Trophoblast cell (in vitro differentiated cells and primary cell): ENCODE measurements around the gene ARSI.

ENCODE experiments used
- DNase-seq, 2 donors: peaks; one replicate each; pipeline ENCODE4 v3.0.0-alpha.2; 2016
- H2AFZ ChIP-seq: 2 replicates; pipeline ENCODE4 v1.6.1; 2013; ENCODE audit warnings: low read length, moderate library complexity, mild to moderate bottlenecking; ENCODE audit not compliant: insufficient read depth, poor library complexity
- H2AK5ac ChIP-seq: 2 replicates; pipeline ENCODE4 v1.6.1; 2013; ENCODE audit warnings: mild to moderate bottlenecking, low read length
- H2BK120ac ChIP-seq: 2 replicates; pipeline ENCODE4 v1.6.1; 2013; ENCODE audit warnings: low read length, mild to moderate bottlenecking, moderate library complexity; ENCODE audit not compliant: insufficient read depth, poor library complexity
- H2BK12ac ChIP-seq: 2 replicates; pipeline ENCODE4 v1.6.1; 2013; ENCODE audit warnings: mild to moderate bottlenecking, low read length, moderate library complexity
- H2BK5ac ChIP-seq: 2 replicates; pipeline ENCODE4 v1.6.1; 2013; ENCODE audit warnings: low read length, low read depth, moderate library complexity, mild to moderate bottlenecking; ENCODE audit not compliant: poor library complexity
- H3K14ac ChIP-seq: 2 replicates; pipeline ENCODE4 v1.6.1; 2013; ENCODE audit warnings: mild to moderate bottlenecking, low read length
- H3K18ac ChIP-seq: 2 replicates; pipeline ENCODE4 v1.6.1; 2013; ENCODE audit warnings: mild to moderate bottlenecking, low read length
- H3K23ac ChIP-seq: 2 replicates; pipeline ENCODE4 v1.6.1; 2013; ENCODE audit warnings: low read length
- H3K27ac ChIP-seq: 2 replicates; pipeline ENCODE4 v1.5.1; 2013; ENCODE audit warnings: low read depth, mild to moderate bottlenecking, inconsistent platforms, low read length, moderate library complexity
- H3K27me3 ChIP-seq: 2 replicates; pipeline ENCODE4 v1.6.1; 2013; ENCODE audit warnings: inconsistent platforms, mild to moderate bottlenecking, low read length, moderate library complexity; ENCODE audit not compliant: insufficient read depth
- H3K36me3 ChIP-seq, 2 experiments: 1 replicate in 1 of 2; 2 replicates in 1 of 2; pipeline ENCODE4 v1.6.1; 2013; ENCODE audit warnings: low read length in 2 of 2, mild to moderate bottlenecking in 2 of 2, moderate library complexity in 1 of 2; ENCODE audit not compliant: insufficient read depth in 2 of 2, control insufficient read depth in 1 of 2
- H3K4ac ChIP-seq: 2 replicates; pipeline ENCODE4 v1.6.1; 2013; ENCODE audit warnings: low read depth, mild to moderate bottlenecking, low read length, moderate library complexity
- H3K4me1 ChIP-seq, 2 experiments: 1 replicate in 1 of 2; 2 replicates in 1 of 2; pipeline ENCODE4 v1.6.1; 2013; ENCODE audit warnings: low read length in 2 of 2, mild to moderate bottlenecking in 2 of 2, moderate library complexity in 1 of 2; ENCODE audit not compliant: insufficient read depth in 2 of 2, control insufficient read depth in 1 of 2
- H3K4me2 ChIP-seq: 2 replicates; pipeline ENCODE4 v1.6.1; 2013; ENCODE audit warnings: inconsistent platforms, mild to moderate bottlenecking, low read length, moderate library complexity
- H3K4me3 ChIP-seq: 2 replicates; pipeline ENCODE4 v1.5.1; 2013; ENCODE audit warnings: mild to moderate bottlenecking, low read depth, low read length, inconsistent platforms
- H3K79me1 ChIP-seq: one replicate; pipeline ENCODE4 v1.6.1; 2013; ENCODE audit warnings: low read length
- H3K79me2 ChIP-seq: 2 replicates; pipeline ENCODE4 v1.6.1; 2013; ENCODE audit warnings: low read length, mild to moderate bottlenecking; ENCODE audit not compliant: control insufficient read depth, insufficient read depth, poor library complexity
- H3K9ac ChIP-seq: 2 replicates; pipeline ENCODE4 v1.6.1; 2013; ENCODE audit warnings: mild to moderate bottlenecking, low read length
- H3K9me3 ChIP-seq: 2 replicates; pipeline ENCODE4 v1.6.1; 2013; ENCODE audit warnings: low read depth, mild to moderate bottlenecking, control low read depth, inconsistent platforms, low read length; ENCODE audit not compliant: insufficient read depth
- H4K12ac ChIP-seq: 2 replicates; pipeline ENCODE4 v1.6.1; 2013; ENCODE audit warnings: low read depth, mild to moderate bottlenecking, low read length, moderate library complexity
- H4K8ac ChIP-seq: 2 replicates; pipeline ENCODE4 v1.6.1; 2013; ENCODE audit warnings: low read depth, mild to moderate bottlenecking, low read length, moderate library complexity
- H4K91ac ChIP-seq: one replicate; pipeline ENCODE4 v1.6.1; 2013; ENCODE audit warnings: low read depth, mild to moderate bottlenecking, low read length, moderate library complexity
- WGBS: extraction: QIAGEN DNeasy Blood & Tissue Kit; methylation state at CpG from one replicate; pipeline ENCODE4 v1.1.7; 2013; ENCODE audit warnings: missing lambda C conversion rate; ENCODE audit not compliant: insufficient read length, insufficient coverage; ENCODE audit errors: extremely low coverage; 5-methylcytosine and 5-hydroxymethylcytosine counted together

Gene ARSI

DNA sequence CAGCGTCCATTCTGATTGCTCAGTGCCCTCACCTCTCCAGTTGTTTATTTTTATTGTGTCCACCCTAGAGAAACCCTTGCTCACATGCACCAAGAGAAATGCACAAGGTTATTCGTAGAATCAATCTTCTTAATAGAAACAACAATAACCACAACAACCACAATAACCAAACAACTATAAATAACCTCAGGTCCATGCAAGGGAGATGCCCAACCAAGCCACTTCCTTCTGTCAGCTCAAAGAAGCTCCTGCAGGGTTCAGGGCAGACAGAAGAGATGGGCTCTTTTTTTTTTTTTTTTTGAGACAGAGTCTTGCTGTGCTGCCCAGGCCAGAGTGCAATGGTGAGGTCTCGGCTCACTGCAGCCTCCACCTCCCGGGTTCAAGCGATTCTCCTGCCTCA is 39.9 kb upstream of the ARSI start:
- Histone ChIP-seq H3K14ac (no peak overlapping the region), H3K4me2 (no peak overlapping the region), H3K27me3 (no peaks in the 10 kb centered on the region), H3K23ac (no peak overlapping the region), H3K18ac (no peak overlapping the region), H2AK5ac (no peak overlapping the region), H3K4ac (no peak overlapping the region), H2BK120ac (no peak overlapping the region), H3K79me1 (no peaks in the 10 kb centered on the region), H4K91ac (no peak overlapping the region), H3K79me2 (no peaks in the 10 kb centered on the region), H3K9ac (no peak overlapping the region), H4K8ac (no peak overlapping the region), H2AFZ (no peak overlapping the region), H3K27ac (no peak overlapping the region), H3K9me3 (no peaks in the 10 kb centered on the region), H2BK5ac (no peak overlapping the region), H4K12ac (no peak overlapping the region), H3K4me1 (no peaks in the 10 kb centered on the region), H3K4me3 (no peak overlapping the region), H2BK12ac (no peak overlapping the region), H3K36me3 (no peaks in the 10 kb centered on the region)
- DNase-seq, result no peak
- WGBS, result no CpG with 5 or more reads among the region's 5 CpGs

DNA sequence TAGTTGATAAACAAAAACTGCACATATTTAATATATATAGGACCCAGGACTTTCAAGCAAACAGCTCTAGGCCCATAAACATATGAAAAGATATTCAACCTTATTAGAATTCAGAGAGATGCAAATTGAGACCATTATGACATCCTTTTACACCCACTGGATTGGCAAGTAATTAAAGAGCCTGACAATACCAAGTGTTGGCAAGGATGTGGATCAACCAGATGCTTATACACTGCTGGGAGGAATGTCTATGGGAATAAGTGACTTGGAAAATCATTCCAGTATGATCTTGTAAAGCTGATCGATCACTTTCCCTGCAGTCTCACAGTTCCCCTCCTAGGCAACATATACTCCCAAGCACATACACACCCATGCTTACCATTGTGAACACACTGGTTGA is 39.3 kb upstream of the ARSI start:
- H3K27me3 ChIP-seq, result no peaks in the 10 kb centered on the region

GRCh38 chr5:150341331-150341730 is 38.6 kb upstream of the ARSI start:
- H2AK5ac ChIP-seq, result no peak overlapping the region
- no peaks in the 10 kb centered on the region for H3K36me3 ChIP-seq
- H3K4me1 ChIP-seq, result no peaks in the 10 kb centered on the region
- no peaks in the 10 kb centered on the region for H3K9me3 ChIP-seq
- no peak overlapping the region for H3K27ac ChIP-seq
- no peak overlapping the region for H2AFZ ChIP-seq
- no peak overlapping the region for H3K9ac ChIP-seq
- no CpG with 5 or more reads among the region's 4 CpGs for WGBS
- no peak overlapping the region for H3K4me2 ChIP-seq
- no peak overlapping the region for H3K14ac ChIP-seq
- no peaks in the 10 kb centered on the region for H3K27me3 ChIP-seq
- DNase-seq, result no peak
- no peak overlapping the region for H4K91ac ChIP-seq
- no peak overlapping the region for H3K4ac ChIP-seq
- no peak overlapping the region for H2BK120ac ChIP-seq
- no peak overlapping the region for H3K23ac ChIP-seq
- H2BK12ac ChIP-seq, result no peak overlapping the region
- no peak overlapping the region for H2BK5ac ChIP-seq
- H4K12ac ChIP-seq, result no peak overlapping the region
- H3K4me3 ChIP-seq, result no peak overlapping the region
- no peak overlapping the region for H3K18ac ChIP-seq
- H3K79me2 ChIP-seq, result no peaks in the 10 kb centered on the region
- H4K8ac ChIP-seq, result no peak overlapping the region
- H3K79me1 ChIP-seq, result no peaks in the 10 kb centered on the region

More for the DNA sequence above, 39.3 kb upstream of the ARSI start:
- no CpG with 5 or more reads among the region's 1 CpG for WGBS
- no peak for DNase-seq
- Histone ChIP-seq H2AK5ac (no peak overlapping the region), H4K91ac (no peak overlapping the region), H3K23ac (no peak overlapping the region), H3K79me1 (no peaks in the 10 kb centered on the region), H3K27ac (no peak overlapping the region), H3K9ac (no peak overlapping the region), H3K18ac (no peak overlapping the region), H3K4me2 (no peak overlapping the region), H3K36me3 (no peaks in the 10 kb centered on the region), H3K4ac (no peak overlapping the region), H2BK5ac (no peak overlapping the region), H3K4me3 (no peak overlapping the region), H2AFZ (no peak overlapping the region), H2BK120ac (no peak overlapping the region), H4K8ac (no peak overlapping the region), H2BK12ac (no peak overlapping the region), H3K79me2 (no peaks in the 10 kb centered on the region), H4K12ac (no peak overlapping the region), H3K4me1 (no peaks in the 10 kb centered on the region), H3K9me3 (no peaks in the 10 kb centered on the region), H3K14ac (no peak overlapping the region)

GRCh38 chr5:150340614-150341255 is 38.0 kb upstream of the ARSI start:
- no peak overlapping the region for H2AFZ ChIP-seq
- no peak for DNase-seq
- WGBS, result no CpG with 5 or more reads among the region's 7 CpGs
- no peak overlapping the region for H4K8ac ChIP-seq
- no peak overlapping the region for H2BK12ac ChIP-seq
- no peak overlapping the region for H3K4me2 ChIP-seq
- no peaks in the 10 kb centered on the region for H3K9me3 ChIP-seq
- H3K18ac ChIP-seq, result no peak overlapping the region
- H3K27ac ChIP-seq, result no peak overlapping the region
- H3K36me3 ChIP-seq, result no peaks in the 10 kb centered on the region
- H3K4ac ChIP-seq, result no peak overlapping the region
- H3K79me2 ChIP-seq, result no peaks in the 10 kb centered on the region
- H3K27me3 ChIP-seq, result no peaks in the 10 kb centered on the region
- H2AK5ac ChIP-seq, result no peak overlapping the region
- H4K91ac ChIP-seq, result no peak overlapping the region
- no peak overlapping the region for H3K23ac ChIP-seq
- H3K4me3 ChIP-seq, result no peak overlapping the region
- H4K12ac ChIP-seq, result no peak overlapping the region
- no peak overlapping the region for H2BK120ac ChIP-seq
- H3K79me1 ChIP-seq, result no peaks in the 10 kb centered on the region
- H3K14ac ChIP-seq, result no peak overlapping the region
- H3K9ac ChIP-seq, result no peak overlapping the region
- no peaks in the 10 kb centered on the region for H3K4me1 ChIP-seq
- H2BK5ac ChIP-seq, result no peak overlapping the region
